Measurements from ENCODE around the gene SLTM.

SLTM gene

GRCh38 chr15:58873267-58873666, 60.2 kb downstream of the SLTM start:
- peaks cover 0 to 5% of the 10 kb centered on the region in 2 experiments; a peak in 1 of 3 replicates for H3K36me3 ChIP-seq (ENCODE audit: control insufficient read depth in 2 of 2, insufficient read depth in 1 of 2, low read length in 2 of 2)
- ChIA-PET CTCF (interaction anchor here (0.6 kb wide), 1 partner anchor 16 kb away, joined by 4 read pairs; no protein-coding TSS in a partner anchor), POLR2A (no interaction called here)
- H3K4me3 ChIP-seq (ENCODE audit: low read depth, low read length), result no peak overlapping the region
- H3K9me3 ChIP-seq (ENCODE audit: control insufficient read depth, insufficient read depth, low read depth, low read length), result no peaks in the 10 kb centered on the region
- no peaks in the 10 kb centered on the region for H3K4me1 ChIP-seq (ENCODE audit: control insufficient read depth, insufficient read depth, low read length)
- TF ChIP-seq OSR2 (tag by site-specific recombination; IDR thresholded peaks at IDR 0.05) (no peak), ZNF626 (tag by site-specific recombination; IDR thresholded peaks at IDR 0.05) (no peak), ZNF354C (tag by site-specific recombination; IDR thresholded peaks at IDR 0.05; ENCODE audit: borderline replicate concordance, low read depth) (no peak), ZNF184 (tag by site-specific recombination; IDR thresholded peaks at IDR 0.05) (no peak), CTCF (tag by site-specific recombination; IDR thresholded peaks at IDR 0.05) (no peak), AEBP2 (tag by site-specific recombination; IDR thresholded peaks at IDR 0.05; ENCODE audit: borderline replicate concordance) (no peak), ZNF24 (tag by site-specific recombination; IDR thresholded peaks at IDR 0.05) (no peak), GLIS1 (tag by site-specific recombination; IDR thresholded peaks at IDR 0.05) (no peak), ZNF473 (tag by site-specific recombination; IDR thresholded peaks at IDR 0.05) (no peak), ZNF350 (tag by site-specific recombination; IDR thresholded peaks at IDR 0.05) (no peak), ZNF302 (tag by site-specific recombination; IDR thresholded peaks at IDR 0.05; ENCODE audit: low read depth) (no peak), ZNF660 (tag by site-specific recombination; IDR thresholded peaks at IDR 0.05) (no peak), BCL11B (tag by site-specific recombination; IDR thresholded peaks at IDR 0.05; ENCODE audit: low read depth) (no peak), ZNF791 (tag by site-specific recombination; IDR thresholded peaks at IDR 0.05) (no peak), SP7 (tag by site-specific recombination; IDR thresholded peaks at IDR 0.05) (no peak), ZNF133 (tag by site-specific recombination; IDR thresholded peaks at IDR 0.05) (no peak)
- H3K27ac ChIP-seq (ENCODE audit: extremely low read depth, low read depth, low read length), result no peak overlapping the region

- no peak overlapping the region for H3K4me3 ChIP-seq (ENCODE audit: low read depth, low read length)
- ChIA-PET POLR2A (no interaction called here), CTCF (no interaction called here)
- H3K27ac ChIP-seq (ENCODE audit: extremely low read depth, low read depth, low read length), result no peak overlapping the region
- H3K36me3 ChIP-seq (ENCODE audit: control insufficient read depth in 2 of 2, insufficient read depth in 1 of 2, low read length in 2 of 2), result no peaks in the 10 kb centered on the region
- H3K4me1 ChIP-seq (ENCODE audit: control insufficient read depth, insufficient read depth, low read length), result no peaks in the 10 kb centered on the region
- H3K9me3 ChIP-seq (ENCODE audit: control insufficient read depth, insufficient read depth, low read depth, low read length), result no peaks in the 10 kb centered on the region
- no peak for TF ChIP-seq ZNF274 (IDR thresholded peaks at IDR 0.05; ENCODE audit: low read length)
- no peak for TF ChIP-seq ZNF274 (tag by site-specific recombination; IDR thresholded peaks at IDR 0.05; ENCODE audit: borderline replicate concordance)
- TF ChIP-seq ZFP41 (tag by site-specific recombination; IDR thresholded peaks at IDR 0.05; ENCODE audit: borderline replicate concordance), result no peak
- TF ChIP-seq ZNF529 (tag by site-specific recombination; IDR thresholded peaks at IDR 0.05; ENCODE audit: insufficient replicate concordance), result no peak
- no peak for TF ChIP-seq ZBTB17 (tag by site-specific recombination; IDR thresholded peaks at IDR 0.05)
- TF ChIP-seq ZNF148 (tag by site-specific recombination; IDR thresholded peaks at IDR 0.05; ENCODE audit: borderline replicate concordance), result no peak
- TF ChIP-seq ZNF585B (tag by site-specific recombination; IDR thresholded peaks at IDR 0.05), result no peak
- TF ChIP-seq IKZF3 (tag by site-specific recombination; IDR thresholded peaks at IDR 0.05), result no peak
- no peak for TF ChIP-seq PRDM6 (tag by site-specific recombination; IDR thresholded peaks at IDR 0.05)
- TF ChIP-seq ZNF174 (tag by site-specific recombination; IDR thresholded peaks at IDR 0.05), result no peak
- no peak for TF ChIP-seq ELK4 (IDR thresholded peaks at IDR 0.05; ENCODE audit: borderline replicate concordance, low read depth, low read length)
- no peak for TF ChIP-seq AEBP2 (tag by site-specific recombination; IDR thresholded peaks at IDR 0.05; ENCODE audit: borderline replicate concordance)
These were observed 63.0 kb downstream of the SLTM start for GRCh38 chr15:58870451-58870850.

Measured in HEK293 (cell line).